Natural killer cell (primary cell): ENCODE data around the gene TBCCD1. TPM values are rescaled to one million over a fixed set of nuclear protein-coding genes. Genes with fewer than 3 reads are reported as not detected.

Experiments used
- ATAC-seq, 3 donors: fragments of 150-1000 bp in 2 of 3; fragments of 200-7000 bp in 1 of 3; cut with Tn5 transposase; 1 replicate in 1 of 3; 2 replicates in 2 of 3; pipeline ENCODE4 v1.10.0; 2021; ENCODE audit warnings: mild to moderate bottlenecking in 2 of 3, moderate library complexity in 2 of 3
- DNase-seq, 2 donors: peaks; one replicate each; pipeline versions ENCODE4 v3.0.0 to v3.0.0-alpha.2; 2013 to 2021; ENCODE audit warnings: mixed read lengths in 1 of 2
- H3K27ac ChIP-seq: one replicate; pipeline ENCODE4 v1.5.1; 2013; ENCODE audit warnings: mild to moderate bottlenecking, low read length
- H3K27me3 ChIP-seq: one replicate; pipeline ENCODE4 v1.6.1; 2013; ENCODE audit warnings: low read length; ENCODE audit not compliant: control insufficient read depth, insufficient read depth
- H3K36me3 ChIP-seq: one replicate; pipeline ENCODE4 v1.6.1; 2013; ENCODE audit warnings: low read length; ENCODE audit not compliant: control insufficient read depth, insufficient read depth
- H3K4me1 ChIP-seq: one replicate; pipeline ENCODE4 v1.6.1; 2013; ENCODE audit warnings: low read length; ENCODE audit not compliant: control insufficient read depth, insufficient read depth
- H3K4me3 ChIP-seq: one replicate; pipeline ENCODE4 v1.5.1; 2013; ENCODE audit warnings: low read length
- H3K9me3 ChIP-seq: one replicate; pipeline ENCODE4 v1.6.1; 2013; ENCODE audit warnings: low read length; ENCODE audit not compliant: control insufficient read depth, insufficient read depth
- H3K27ac Mint-ChIP-seq, 2 donors: one replicate each; pipeline ENCODE4 v1.8.0; 2022; ENCODE audit warnings: mild to moderate bottlenecking in 2 of 2, mixed read lengths in 2 of 2, moderate library complexity in 1 of 2
- H3K27me3 Mint-ChIP-seq, 2 donors: one replicate each; pipeline ENCODE4 v1.8.0; 2022; ENCODE audit warnings: low read depth in 2 of 2, mixed read lengths in 2 of 2
- H3K36me3 Mint-ChIP-seq: one replicate; pipeline ENCODE4 v1.8.0; 2022; ENCODE audit warnings: mixed read lengths
- H3K4me1 Mint-ChIP-seq, 2 donors: one replicate each; pipeline ENCODE4 v1.8.0; 2022; ENCODE audit warnings: mixed read lengths in 2 of 2
- H3K4me3 Mint-ChIP-seq: one replicate; pipeline ENCODE4 v1.8.0; 2022; ENCODE audit warnings: mild to moderate bottlenecking, moderate library complexity, mixed read lengths
- H3K9me3 Mint-ChIP-seq, 2 donors: one replicate each; pipeline ENCODE4 v1.8.0; 2022; ENCODE audit warnings: mixed read lengths in 2 of 2
- CTCF ChIP-seq: fragments of 200-600 bp; IDR thresholded peaks from one replicate; pipeline ENCODE4 v1.8.0; 2022; ENCODE audit warnings: antibody characterized with exemption
- WGBS: methylation state at CpG from one replicate; pipeline ENCODE4 v1.1.7; 2013; ENCODE audit warnings: missing lambda C conversion rate; ENCODE audit not compliant: insufficient coverage; 5-methylcytosine and 5-hydroxymethylcytosine counted together
- intact Hi-C: fragments of 100-400 bp; cut with micrococcal nuclease; formaldehyde crosslinking; loops from one replicate; pipeline ENCODE4 v1.14.2; 2022
- total RNA-seq, 4 donors: library from RNA; stranded (reverse); fragments of 120-200 nt in 1 of 4; gene quantifications; one replicate each; pipeline versions ENCODE4 v1.2.3 to v1.2.4, GENCODE V29; 2013 to 2022

TBCCD1 gene
- total RNA-seq, 3 donors from 2014 or later (not counting 1 experiment from before 2014, with no cell fraction given) = 16.8 to 23.0 (median 20.3) TPM

- Mint-ChIP-seq H3K36me3 (no peaks in the 10 kb centered on the region), H3K4me1 (no peaks in the 10 kb centered on the region), H3K4me3 (no peak overlapping the region), H3K27ac (no peak overlapping the region), H3K9me3 (no peaks in the 10 kb centered on the region), H3K27me3 (peaks cover 6 to 10% of the 10 kb centered on the region in 2 donors)
- no peaks in the 10 kb centered on the region for H3K36me3 ChIP-seq
- H3K4me1 ChIP-seq = no peaks in the 10 kb centered on the region
- H3K27me3 ChIP-seq = no peaks in the 10 kb centered on the region
- WGBS = 96% methylated on average over 3 of the region's 3 CpGs
- ATAC-seq (no peak), DNase-seq (no peak)
- H3K27ac ChIP-seq = no peak overlapping the region
- intact Hi-C loops = no loop called here
- no peak overlapping the region for H3K4me3 ChIP-seq
- no peaks in the 10 kb centered on the region for H3K9me3 ChIP-seq
- TF ChIP-seq CTCF = no peak
Observed at GRCh38 chr3:186593862-186594261, 26.7 kb upstream of the TBCCD1 start.

GRCh38 chr3:186592682-186593081 is 25.5 kb upstream of the TBCCD1 start:
- H3K4me1 Mint-ChIP-seq = no peaks in the 10 kb centered on the region
- ATAC-seq = no peak

GRCh38 chr3:186590580-186591295 is 23.6 kb upstream of the TBCCD1 start:
- Mint-ChIP-seq H3K9me3 (no peaks in the 10 kb centered on the region), H3K27ac (no peak overlapping the region), H3K36me3 (no peaks in the 10 kb centered on the region), H3K4me1 (no peaks in the 10 kb centered on the region), H3K27me3 (peaks cover 0 to 3% of the 10 kb centered on the region in 2 donors), H3K4me3 (no peak overlapping the region)
- Histone ChIP-seq H3K36me3 (peaks cover 5% of the 10 kb centered on the region), H3K4me1 (no peaks in the 10 kb centered on the region), H3K27me3 (no peaks in the 10 kb centered on the region), H3K9me3 (no peaks in the 10 kb centered on the region), H3K27ac (no peak overlapping the region), H3K4me3 (no peak overlapping the region)
- no peak for DNase-seq
- TF ChIP-seq CTCF = no peak
- WGBS = 82% methylated on average over 7 of the region's 7 CpGs
- intact Hi-C loops = no loop called here
- no peak for ATAC-seq

More at GRCh38 chr3:186592682-186593081, 25.5 kb upstream of the TBCCD1 start:
- TF ChIP-seq CTCF = no peak
- 96% methylated on average over 4 of the region's 4 CpGs for WGBS
- intact Hi-C loops = no loop called here
- Histone ChIP-seq H3K4me3 (no peak overlapping the region), H3K27ac (no peak overlapping the region), H3K4me1 (no peaks in the 10 kb centered on the region), H3K36me3 (no peaks in the 10 kb centered on the region), H3K27me3 (no peaks in the 10 kb centered on the region), H3K9me3 (no peaks in the 10 kb centered on the region)
- no peaks in the 10 kb centered on the region for H3K36me3 Mint-ChIP-seq
- no peak for DNase-seq
- no peak overlapping the region for H3K4me3 Mint-ChIP-seq
- H3K27ac Mint-ChIP-seq = no peak overlapping the region
- peaks cover 6 to 9% of the 10 kb centered on the region in 2 donors for H3K27me3 Mint-ChIP-seq
- H3K9me3 Mint-ChIP-seq = no peaks in the 10 kb centered on the region
